HG02571 (cell line): ENCODE results near the gene ENGASE.

ENCODE experiments used
- ATAC-seq: cut with Tn5 transposase; IDR thresholded peaks from one replicate; pipeline ENCODE4 v1.9.1; 2021; ENCODE audit warnings: mild to moderate bottlenecking, moderate library complexity; ENCODE audit not compliant: unreplicated experiment

The ENGASE gene

DNA sequence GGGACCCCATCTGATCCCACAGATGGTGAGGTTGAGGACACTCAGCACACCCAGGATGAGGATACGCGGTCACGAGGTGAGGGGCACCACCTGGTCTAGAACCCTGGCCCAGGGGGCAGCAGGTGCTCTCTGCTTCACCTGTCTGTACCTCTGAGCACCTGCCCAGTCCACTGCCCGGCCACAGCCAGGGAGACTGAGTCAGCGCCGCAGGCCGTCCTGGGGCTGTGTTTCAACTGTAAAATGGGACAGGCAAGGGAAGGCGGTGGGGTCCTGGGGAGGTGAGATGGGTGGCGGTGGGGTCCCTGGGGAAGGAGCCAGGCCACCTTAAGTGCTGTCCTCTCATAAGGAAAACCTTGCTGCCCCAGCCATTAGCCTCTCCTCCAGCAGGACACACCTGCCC, 60.4 kb downstream of the ENGASE start:
- no peak for ATAC-seq

DNA sequence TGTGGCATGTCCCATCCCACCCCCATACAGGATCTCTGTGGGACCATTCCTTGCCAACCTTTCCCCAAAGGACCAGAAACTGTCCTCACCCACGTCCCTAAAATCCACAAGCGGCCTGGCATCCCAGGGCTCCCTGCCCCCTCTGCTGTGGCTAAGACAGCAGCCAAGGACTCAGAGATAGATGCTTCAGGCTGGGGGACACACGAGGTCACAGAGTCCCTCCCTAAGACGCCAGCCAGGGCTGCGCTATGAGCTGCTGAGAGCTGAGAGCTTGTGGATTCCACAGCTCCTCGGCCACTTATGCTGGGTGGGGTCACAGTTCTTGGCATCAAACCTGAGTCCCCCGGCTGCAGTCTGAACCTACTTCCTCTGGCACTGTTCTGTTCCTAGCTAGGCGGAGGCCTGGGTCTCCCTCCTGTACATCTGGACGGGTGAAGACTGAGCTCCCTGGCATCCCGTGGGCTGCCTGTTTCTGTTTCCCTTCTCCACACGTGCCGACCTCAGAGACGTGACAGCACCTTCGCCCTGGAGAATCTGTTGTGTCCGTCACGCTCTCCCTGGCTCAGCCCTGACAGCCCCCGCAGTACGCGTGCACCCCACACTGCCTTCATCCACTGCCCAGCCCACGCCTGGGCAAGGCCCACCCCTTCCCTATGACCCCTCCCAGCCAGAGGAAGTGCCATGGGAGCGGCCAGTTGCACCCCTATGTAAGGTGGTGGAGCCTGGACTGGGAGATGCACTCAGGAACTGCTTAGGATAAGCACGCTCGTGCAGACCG, 61.2 kb downstream of the ENGASE start:
- no peak for ATAC-seq
